GM19468 (cell line): ENCODE data around the gene USP48.

Experiments used
- ATAC-seq: cut with Tn5 transposase; IDR thresholded peaks from one replicate; pipeline ENCODE4 v1.9.1; 2021; ENCODE audit warnings: mild to moderate bottlenecking, moderate library complexity, moderate number of reproducible peaks; ENCODE audit not compliant: unreplicated experiment; ENCODE audit errors: extremely low read depth

USP48 gene

DNA sequence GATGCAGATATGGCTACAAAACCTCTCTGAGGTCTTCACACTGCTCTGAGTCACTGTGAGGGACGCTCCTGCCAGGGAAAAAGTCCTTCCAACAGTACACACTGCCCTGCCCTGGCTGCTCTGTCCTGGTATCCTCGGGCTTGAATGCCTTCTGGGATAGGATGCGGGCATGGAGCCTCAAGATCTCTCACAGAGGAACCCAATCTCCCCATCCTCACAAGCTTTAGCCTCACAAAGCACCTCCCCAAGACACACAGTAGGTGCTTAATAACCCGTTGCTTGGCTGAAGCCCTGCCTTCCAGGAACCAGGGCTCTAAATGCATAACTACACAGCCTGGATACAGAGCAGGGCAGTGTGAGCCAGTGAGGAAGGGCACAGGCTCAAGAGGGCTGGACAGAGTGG, 123.0 kb downstream of the USP48 start:
- ATAC-seq = no peak

DNA sequence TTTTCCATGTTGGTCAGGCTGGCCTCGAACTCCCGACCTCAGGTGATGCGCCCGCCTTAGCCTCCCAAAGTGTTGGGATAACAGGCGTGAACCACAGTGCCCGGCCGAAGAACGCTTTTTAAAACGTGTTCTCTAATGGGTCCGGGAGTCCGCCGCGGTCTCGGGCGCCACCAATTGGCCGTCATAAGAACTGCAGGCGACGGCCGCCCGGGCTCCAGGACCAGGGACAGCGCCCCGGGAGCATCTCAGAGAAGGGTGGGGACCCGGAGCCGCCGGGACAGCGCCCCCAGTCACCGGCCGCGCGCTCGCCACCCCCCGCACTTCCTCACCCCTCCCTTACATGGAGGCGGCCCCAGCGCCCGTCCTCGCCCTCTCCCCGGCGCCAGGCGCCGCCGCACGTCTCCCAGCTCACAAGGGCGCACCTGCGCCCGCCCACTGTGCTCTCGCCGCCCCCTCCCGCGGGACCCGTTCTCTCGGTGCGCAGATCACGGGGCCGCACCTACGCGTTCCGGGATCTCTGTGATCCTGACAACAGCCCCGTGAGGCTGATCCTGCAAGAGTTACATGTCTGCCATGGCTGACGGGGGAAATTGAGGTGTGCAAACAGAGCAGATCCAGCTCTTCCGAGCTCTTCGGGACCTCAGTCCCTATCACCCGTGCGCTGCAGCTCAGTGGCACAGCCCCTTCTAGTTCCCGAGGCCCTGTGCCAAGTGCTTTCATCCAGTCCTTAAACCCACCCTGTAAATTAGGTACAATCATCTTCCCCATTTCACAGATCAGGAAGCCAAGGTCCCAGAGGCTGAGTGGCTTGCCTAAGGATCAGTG, 123.6 kb downstream of the USP48 start:
- ATAC-seq = no peak

- ATAC-seq = no peak
Observed at GRCh38 chr1:21657456-21658190, 125.3 kb downstream of the USP48 start.

- ATAC-seq = no peak
Observed at GRCh38 chr1:21655748-21656147, 127.2 kb downstream of the USP48 start.

GRCh38 chr1:21655259-21655658, 127.7 kb downstream of the USP48 start:
- ATAC-seq = no peak

DNA sequence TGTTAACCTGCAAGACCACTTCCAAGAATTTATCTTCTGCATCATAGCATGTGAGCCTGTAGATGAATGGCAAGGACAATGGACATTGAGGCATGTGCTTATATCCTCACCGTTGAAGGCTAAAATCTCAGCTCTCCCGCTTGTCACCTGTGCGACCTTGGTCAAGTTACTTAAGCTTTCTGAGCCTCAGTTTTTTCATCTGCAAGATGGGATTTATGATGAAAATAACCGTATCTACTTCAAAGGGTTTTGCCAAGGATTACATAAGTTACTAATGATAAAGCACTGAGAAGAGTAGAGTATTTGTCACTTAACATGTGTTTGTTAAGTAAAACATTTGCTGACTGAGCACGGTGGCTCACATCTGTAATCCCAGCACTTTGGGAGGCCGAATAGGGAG, 128.7 kb downstream of the USP48 start:
- no peak for ATAC-seq

DNA sequence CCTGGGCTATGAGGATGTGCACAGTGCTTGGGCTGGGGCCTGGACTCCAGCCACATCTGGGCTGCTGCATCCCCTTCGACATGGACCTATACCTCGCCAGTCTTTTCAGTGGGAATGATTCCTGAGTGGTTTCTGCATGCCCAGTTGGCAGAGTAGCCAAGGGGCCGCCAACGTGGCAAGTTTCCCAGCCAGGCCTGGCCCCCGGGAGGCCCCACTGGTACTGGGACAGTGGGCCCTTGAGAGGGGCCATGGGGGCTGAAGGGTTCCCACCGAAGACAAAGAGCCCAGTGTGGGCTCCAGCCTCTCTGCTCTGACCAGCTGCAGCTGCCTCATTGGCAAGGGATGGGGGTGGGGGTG, 129.2 kb downstream of the USP48 start:
- ATAC-seq = no peak

DNA sequence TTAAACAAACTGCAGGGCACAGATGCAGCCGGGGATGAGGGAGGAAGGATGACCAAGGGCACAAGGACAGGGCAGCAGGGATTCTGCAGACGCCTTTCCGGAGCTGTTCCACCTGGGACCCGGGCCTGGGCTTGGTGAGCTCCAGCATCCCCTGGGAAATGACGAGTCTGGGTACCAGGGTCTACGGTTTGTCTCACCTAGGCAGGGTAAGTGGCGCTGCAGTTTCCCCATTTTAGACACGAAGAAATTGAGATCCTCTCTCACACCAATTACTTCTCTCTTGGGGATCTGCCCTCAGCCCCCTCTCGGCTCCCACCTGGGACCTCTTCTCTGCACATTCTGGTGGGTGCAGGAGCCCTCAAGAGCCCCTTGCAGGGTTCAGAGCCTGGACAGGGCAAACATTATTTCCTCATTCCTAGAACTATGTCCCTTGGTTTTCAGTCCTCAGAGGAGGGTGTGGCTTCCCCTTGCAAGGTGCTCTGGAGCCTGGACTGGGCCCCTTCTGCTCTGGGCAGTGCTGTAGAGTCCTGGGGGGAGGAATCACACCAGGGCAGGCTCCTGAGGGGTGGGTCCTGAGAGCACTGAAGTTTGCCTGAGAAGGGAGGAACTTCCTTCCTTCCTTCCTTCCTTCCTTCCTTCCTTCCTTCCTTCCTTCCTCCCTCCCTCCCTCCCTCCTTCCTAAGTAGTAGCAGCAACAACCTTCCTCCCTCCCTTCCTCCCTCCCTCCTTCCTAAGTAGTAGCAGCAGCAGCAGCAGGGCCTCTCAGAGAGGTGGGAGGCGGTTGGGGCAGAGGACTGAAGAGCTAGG, 129.8 kb downstream of the USP48 start:
- no peak for ATAC-seq

- ATAC-seq = no peak
Observed at GRCh38 chr1:21652101-21652936, 130.6 kb downstream of the USP48 start.

DNA sequence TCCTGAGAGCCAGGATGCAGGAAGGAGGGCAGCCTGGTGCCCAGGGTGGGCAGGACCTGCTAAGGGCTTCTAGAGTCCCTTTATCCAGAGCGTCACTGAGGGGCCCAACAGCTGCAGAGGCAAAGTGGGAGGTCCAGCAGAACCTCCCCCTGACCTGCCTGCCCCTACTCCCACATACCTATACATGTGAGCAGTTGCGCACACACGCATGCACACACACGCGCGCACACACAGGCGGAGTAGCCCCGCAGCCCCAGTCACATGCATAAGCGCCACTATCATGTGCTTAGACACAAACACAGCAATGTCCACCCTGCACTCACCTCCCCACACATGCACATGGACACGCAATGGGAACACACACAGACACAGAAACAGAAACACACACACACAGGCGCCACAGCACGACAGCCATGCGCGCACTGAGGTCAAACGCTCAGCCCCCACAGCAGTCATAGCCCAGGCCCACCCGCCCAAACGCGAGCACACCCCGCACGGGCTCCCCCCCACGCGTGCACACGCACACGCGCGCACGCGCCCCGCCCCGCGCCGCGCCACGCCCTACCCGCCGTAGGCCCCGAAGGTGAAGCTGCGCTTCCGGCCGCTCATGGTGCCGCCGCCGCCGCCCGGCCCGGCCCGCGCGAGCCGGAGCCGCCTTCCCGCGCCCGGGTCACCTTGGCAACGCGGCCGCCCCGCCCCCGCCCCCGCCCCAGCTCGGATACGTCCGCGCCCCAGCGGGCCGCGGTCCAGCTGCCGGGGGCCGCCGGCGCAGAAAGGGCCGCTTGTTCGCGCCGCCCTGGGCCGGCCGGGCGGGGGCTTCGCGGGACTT, 131.5 kb downstream of the USP48 start:
- ATAC-seq = no peak

DNA sequence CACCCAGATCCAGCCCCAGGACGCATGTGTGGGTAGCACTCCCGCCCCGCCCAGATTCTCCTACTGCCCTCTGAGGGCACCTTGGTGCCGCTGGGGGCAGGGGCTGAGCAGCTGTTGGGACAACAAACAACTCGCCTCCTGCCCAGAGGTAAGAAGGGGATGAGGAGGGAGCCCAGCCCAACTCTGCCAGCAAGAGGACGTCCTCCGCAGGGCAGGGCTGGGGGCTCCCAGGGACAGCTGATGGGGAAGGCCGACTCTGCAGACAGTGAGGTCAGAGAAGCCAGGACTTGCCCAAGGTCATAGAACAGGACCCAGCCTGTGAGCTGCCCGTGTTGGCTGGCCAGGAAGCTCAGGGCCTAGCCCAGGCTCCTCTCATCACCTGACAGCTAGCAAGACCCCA, 132.5 kb downstream of the USP48 start:
- no peak for ATAC-seq

- no peak for ATAC-seq
Observed at GRCh38 chr1:21649315-21649714, 133.6 kb downstream of the USP48 start.

- ATAC-seq = no peak
Observed at GRCh38 chr1:21648791-21649190, 134.2 kb downstream of the USP48 start.

DNA sequence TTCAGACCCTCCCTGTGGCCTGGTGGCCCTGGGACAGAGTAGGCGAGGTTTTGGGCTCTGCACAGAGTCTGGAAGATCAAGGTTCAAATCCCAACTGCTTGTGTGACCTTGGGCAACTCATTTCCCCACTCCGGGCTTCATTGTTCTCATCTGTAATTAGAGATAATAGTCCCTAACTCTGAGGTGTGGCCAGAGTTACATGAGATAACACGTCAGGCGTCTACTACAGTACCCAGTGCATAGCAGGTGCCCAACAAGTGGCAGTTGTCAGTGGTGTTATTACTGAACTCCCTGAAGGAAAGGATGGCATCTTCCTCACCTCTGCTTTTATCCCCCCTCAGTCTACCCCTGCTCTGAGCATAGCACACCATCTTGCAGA, 134.6 kb downstream of the USP48 start:
- no peak for ATAC-seq

DNA sequence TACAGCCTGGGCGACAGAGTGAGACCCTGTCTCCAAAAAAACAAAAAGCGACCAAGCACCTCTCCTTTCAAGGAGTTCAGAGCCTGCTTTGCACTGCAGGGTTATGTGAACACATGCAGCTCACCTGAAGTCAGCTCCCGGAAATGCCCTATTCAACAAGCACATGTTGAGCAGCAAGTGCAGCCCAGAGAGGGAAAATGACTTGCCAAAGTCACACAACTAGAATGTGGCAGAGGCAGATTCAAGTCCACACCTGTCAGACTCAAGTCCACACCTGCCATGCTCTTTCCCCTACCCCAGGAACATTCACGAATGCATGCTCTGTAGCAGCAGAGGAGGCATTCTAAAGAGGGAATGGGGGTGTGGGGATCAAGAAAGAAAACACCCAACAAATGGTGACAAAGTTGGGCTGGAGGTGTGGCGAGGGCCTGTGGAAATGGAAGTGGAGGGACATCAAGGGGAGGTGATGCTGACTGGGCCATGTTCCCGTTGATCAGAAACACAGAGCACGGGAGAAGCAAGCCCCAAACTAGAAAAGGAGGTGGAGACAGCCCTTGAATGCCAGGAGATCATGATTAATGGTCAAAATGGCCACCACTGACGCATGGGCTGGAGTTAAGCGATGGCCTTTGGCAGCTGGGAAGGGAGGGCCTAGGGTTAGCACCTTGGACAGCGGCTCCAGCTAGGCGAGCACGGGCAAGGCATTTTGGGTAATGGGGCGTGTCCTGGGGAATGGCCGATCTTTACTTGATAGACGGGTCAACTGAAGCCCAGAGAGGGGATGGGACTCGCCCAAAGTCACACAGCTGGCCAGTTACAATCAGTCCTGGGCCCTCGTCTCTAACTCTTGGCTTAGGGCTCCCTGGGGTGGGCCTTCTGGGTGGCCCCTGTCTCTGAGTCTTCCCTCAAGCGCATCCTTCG, 135.3 kb downstream of the USP48 start:
- ATAC-seq = no peak

- no peak for ATAC-seq
Observed at GRCh38 chr1:21645550-21645949, 137.4 kb downstream of the USP48 start.

- ATAC-seq = no peak
Observed at GRCh38 chr1:21644906-21645305, 138.0 kb downstream of the USP48 start.

GRCh38 chr1:21644348-21644747, 138.6 kb downstream of the USP48 start:
- no peak for ATAC-seq
